ENCODE results near the gene IGFBP3.
A peak's percentile ranks its signal among the peaks of the same experiment; 100 is the strongest.

The IGFBP3 gene

GRCh38 chr7:45921699-45922519 is 837 bp upstream of the IGFBP3 start:
- DNase-seq: no peak

DNA sequence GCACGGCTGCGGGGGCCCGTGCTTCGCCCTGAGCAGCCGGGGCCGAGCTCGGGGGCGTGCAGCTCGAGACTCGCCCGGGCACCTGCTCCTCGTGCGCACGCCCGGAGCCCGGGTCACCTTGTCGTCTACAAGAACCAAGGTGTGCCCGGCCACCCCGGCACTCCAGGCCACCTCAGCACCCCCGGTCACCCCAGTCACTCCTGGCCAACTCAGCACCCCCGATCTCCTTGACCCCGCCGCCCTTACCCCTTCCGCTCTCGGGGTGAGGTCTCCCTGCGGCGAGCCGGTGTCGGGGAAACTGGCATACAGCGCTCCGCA is 268 bp upstream of the IGFBP3 start:
- no peak for DNase-seq

DNA sequence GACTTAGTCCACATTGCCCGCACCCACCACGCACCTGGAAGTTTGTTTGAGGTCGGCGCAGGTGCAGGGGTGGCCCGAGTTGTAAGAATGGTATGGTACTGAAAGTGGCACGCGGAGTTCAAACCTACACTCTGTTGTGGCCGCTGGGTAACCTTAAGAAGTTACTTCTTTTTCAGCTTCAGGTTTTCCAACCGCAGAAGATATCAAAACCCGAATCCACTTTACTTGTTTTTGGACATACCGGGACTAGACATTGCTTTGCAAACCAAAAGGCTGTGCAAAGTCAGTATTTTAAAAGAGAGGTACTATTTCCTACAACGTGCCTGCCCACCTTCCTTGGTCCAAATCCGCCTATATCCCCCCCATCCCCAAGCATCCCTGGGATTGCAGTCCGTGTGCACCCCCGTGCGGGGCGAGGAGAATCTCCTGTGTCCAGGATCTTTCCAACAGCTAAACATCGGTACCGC is 1.0 kb downstream of the IGFBP3 start:
- DNase-seq: no peak

DNA sequence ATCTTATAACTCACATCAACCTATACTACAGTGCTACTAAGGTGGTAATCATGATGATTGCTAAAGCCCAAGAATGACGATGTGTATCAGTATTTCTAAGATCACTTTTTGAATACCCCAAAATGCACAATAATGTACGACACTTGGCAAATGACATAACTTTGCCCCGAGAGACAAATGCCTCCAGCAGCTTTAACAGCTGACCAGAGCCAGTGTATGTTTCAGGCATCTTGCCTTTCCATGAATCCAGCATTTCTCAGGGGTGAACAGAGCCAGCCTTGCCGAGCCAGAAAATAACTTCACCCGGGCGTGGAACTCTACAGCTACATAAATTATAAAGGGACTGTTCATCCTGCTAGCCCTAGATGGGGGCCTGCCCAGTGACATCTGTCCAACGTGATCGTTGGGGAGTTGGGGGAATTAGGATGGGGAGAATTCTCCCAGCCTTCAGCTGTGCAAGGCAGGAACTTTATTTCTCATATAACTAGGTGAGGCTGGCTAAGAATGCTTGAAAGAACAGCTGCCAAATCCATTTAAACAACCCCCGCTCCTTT is 1.8 kb downstream of the IGFBP3 start:
- no peak for DNase-seq

DNA sequence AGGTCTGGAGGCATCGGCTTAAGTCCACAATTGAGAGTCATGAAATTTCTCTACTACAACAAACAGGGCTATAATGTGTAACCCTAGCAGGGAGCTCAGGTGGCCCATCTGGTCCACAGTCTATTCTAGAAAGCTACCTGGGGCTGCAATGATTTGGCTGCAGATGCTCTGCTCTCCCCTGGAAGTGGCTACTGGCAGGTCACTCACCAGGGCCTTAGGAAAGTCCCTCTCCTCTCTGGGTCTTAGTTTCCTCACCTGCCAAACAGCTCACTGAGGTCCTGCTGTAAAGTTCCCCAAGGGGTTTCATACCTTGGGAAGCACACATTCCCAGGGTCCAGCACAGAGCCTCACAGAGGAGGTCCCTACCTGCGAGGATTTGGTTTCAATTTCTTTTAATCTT is 2.5 kb downstream of the IGFBP3 start:
- no peak for DNase-seq

GRCh38 chr7:45917658-45918057 is 3.4 kb downstream of the IGFBP3 start:
- peak; percentile 52 for DNase-seq

DNA sequence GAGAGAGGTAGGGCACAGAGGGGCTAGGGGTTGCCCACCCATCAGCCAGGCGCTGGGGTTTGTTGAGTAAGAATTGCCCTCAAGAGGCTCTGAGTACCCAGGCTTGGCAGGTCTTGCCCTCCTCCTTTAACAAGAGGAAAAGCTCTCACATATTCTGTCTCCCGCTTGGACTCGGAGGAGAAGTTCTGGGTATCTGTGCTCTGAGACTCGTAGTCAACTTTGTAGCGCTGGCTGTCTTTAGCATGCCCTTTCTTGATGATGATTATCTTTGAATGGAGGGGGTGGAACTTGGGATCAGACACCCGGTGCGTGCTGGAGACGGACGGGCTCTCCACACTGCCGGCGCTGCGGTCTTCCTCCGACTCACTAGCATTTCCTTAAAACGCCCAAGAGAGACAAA is 4.0 kb downstream of the IGFBP3 start:
- DNase-seq: no peak

DNA sequence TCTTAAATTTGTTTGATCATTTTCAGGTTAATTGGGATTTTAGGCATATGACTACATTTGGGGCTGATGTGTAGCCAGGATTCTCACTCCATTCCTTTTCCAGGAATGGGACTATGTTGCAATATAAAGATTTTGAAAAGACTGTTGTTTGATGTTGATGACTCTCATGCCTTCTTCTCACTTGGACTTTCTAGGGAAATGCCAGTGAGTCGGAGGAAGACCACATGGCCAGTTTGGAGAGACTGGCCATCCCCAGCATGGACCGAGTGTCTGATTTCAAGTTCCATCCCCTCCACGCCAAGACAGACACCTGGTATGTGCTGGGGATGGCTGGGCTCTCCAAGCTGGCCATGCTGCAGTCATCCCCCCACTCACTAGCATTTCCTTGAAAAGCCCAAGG is 5.5 kb downstream of the IGFBP3 start:
- DNase-seq: no peak

GRCh38 chr7:45914911-45915310 is 6.2 kb downstream of the IGFBP3 start:
- DNase-seq: no peak

- no peak for DNase-seq
These were observed 8.1 kb downstream of the IGFBP3 start for GRCh38 chr7:45912972-45913371.

DNA sequence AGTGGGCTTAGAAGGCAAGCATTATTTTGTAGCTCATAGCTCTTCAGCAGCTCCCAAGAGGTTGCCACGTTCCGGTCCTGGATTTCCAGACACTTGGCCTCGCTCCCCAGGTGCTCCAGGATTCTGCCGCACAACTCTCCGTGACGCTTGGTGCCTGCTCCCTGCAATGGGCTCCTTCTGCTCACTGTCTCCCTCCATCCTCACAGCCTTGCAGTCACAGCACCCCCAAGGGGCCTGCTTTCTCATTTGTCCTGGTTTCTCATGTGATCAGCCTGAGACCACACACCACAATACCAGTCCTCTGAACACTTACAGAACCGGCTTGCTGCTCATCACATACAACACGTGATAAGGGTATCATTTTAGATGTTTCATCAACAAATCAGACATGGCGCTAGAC is 9.8 kb downstream of the IGFBP3 start:
- no peak for DNase-seq

- DNase-seq: no peak
These were observed 10.2 kb downstream of the IGFBP3 start for GRCh38 chr7:45910855-45911254.

DNA sequence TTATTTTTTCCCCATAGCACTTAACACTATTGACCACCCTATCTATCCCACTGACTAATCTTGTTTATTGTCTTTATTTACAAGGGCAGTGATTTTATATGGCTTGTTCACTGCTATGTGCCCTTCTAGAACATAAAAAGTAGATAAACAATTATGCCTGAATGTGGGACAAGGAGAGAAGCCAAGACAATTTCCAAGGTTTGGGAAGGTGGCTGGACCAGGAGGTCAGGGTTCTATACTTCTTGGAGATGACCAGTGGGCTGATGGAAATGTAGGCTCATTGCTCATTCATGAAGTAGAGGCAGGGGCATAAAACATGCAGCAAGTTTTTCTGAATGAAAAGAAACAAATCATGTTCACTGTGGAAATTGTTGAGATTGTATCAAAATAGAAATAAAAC is 11.5 kb downstream of the IGFBP3 start:
- no peak for DNase-seq

GRCh38 chr7:45902820-45903219 is 18.3 kb downstream of the IGFBP3 start:
- no peak for DNase-seq

GRCh38 chr7:45901566-45901965 is 19.5 kb downstream of the IGFBP3 start:
- no peak for DNase-seq

DNA sequence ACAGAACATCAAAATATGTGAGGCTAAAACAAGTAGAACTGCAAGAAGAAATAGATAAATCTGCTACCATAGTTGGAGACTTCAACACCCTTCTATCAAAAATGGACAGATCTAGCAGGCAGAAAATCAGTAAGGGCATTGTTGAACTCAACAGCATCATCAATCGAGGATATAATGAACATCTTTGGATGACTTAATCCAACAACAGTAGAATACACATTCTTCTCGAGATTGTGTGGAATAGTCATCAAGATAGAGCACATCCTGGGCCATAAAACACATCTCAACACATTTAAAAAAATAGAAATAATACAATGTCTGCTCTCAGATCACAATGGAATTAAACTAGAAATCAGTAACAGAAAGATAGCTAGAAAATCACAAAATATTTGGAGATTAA is 22.9 kb downstream of the IGFBP3 start:
- DNase-seq: no peak

DNA sequence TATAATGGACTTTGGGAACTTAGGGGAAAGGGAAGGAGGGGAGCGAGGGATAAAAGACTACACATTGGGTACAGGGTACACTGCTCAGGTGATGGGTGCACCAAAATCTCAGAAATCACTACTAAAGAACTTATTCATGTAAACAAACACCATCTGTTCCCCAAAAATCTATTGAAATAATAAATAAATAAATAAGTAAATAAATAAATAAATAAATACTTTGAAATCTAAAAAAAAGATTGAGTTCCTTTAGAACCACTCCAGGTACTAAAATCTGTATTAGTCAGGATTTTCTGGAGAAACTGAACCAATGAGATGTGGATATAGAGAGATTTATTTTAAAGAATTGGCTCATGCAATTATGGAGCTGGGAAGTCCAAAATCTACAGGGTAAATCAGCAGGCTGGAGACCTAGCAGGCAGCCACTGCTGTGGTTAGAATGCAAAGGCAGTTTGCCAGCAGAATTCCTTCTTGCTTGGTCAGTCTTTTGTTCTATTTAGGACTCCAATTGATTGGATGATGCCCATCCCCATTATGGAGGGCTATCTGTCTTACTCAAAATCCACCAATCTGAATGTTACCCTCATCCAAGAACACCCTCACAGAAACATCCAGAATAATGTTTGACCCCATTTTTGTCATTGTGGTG is 23.9 kb downstream of the IGFBP3 start:
- no peak for DNase-seq

DNA sequence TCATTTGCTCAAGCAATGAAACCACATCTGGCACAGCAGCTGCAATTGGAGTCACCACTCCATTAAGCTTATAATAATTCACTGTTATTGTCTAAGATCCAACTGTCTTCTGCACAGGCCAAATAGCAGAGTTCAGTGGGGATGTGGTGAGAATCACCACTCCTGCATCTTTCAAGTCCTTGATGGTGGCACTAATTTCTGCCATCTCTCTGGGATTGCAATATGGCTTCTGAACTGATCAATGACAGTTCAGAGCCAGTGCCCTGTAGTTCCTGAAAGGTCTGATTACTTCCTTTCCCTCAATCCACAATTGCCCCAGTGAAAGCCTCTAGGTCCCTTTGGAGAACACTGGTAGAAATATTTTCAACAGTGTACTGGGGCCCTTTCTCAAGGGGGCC is 26.4 kb downstream of the IGFBP3 start:
- DNase-seq: no peak

DNA sequence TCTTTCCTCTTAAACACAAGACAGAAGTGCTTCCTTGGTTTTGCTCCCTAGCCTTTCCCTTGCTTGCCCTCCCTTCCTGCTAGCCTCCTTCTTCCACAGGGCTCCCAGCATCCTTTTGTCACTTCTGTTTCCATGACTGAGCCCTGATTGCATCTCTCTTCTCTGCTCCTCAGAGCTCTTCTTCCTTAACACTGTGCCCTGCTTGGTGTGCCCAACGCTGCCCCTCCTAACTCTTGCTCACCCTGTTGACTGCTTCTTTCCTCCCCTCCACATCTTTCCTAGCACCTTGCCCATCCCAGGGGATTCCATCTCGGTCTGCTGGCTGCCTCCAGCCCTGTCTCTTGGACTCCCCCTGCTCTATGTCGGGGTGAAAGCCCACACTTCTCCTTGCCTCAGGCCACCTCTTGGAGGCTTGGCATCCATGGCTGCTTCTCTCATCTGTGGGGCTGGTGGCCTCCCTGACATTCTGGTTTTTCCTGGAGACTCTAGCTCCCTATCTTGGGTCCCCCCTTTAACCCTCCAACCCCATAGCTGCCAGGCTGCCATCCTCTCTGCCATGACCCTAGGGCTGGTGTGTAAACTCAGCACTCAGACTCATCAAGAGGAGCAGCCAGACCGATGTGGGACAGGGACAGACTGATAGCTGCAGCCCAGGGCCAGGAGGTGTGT is 26.9 kb downstream of the IGFBP3 start:
- no peak for DNase-seq

DNA sequence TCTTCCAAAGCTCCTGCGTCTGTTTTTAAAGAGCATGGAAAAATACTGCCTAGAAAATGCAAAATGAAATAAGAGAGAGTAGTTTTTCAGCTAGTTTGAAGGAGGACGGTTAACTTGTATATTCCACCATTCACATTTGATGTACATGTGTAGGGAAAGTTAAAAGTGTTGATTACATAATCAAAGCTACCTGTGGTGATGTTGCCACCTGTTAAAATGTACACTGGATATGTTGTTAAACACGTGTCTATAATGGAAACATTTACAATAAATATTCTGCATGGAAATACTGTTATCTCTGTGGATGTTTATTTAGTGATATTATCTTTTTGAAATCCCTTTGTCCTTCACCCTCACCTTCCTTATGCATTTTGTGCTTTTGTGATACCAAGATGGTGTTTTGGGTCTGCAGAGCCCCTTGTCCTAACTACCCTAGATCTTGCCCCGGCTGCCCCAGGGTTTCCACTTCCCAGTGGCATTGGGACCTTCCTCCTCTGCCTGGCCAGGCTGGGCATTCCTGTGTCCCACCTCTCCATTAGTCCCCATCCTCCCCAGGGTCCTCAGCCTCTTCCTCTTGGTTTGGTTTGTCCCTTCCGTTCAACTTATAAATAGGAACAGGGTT is 27.6 kb downstream of the IGFBP3 start:
- DNase-seq: no peak

DNA sequence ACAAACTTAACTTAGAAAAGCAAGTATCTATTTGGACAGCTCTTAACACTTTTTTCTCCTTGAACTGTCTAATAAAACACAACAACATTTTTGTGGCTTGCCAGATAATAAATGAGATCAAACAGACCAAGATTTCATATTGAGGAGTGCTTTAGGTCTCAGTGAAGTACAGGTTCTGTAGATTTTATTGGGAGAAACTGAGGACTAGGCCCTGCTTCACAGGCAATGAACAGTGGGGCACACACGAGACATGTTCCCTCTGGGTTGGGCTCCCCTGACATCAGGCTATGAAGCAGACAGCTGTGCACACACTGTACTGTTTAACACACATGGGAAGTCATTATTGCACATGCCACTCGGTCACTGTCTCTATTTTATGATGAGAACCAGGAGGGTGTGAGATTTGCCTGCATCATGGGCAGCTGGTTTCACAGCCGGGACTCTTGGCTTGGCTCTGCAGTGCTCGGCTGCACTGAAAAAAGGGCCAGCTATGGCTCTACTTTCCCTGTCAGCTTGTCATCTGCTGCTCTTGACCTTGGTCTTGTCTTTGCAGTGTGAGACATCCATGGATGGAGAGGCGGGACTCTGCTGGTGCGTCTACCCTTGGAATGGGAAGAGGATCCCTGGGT is 28.6 kb downstream of the IGFBP3 start:
- no peak for DNase-seq

DNA sequence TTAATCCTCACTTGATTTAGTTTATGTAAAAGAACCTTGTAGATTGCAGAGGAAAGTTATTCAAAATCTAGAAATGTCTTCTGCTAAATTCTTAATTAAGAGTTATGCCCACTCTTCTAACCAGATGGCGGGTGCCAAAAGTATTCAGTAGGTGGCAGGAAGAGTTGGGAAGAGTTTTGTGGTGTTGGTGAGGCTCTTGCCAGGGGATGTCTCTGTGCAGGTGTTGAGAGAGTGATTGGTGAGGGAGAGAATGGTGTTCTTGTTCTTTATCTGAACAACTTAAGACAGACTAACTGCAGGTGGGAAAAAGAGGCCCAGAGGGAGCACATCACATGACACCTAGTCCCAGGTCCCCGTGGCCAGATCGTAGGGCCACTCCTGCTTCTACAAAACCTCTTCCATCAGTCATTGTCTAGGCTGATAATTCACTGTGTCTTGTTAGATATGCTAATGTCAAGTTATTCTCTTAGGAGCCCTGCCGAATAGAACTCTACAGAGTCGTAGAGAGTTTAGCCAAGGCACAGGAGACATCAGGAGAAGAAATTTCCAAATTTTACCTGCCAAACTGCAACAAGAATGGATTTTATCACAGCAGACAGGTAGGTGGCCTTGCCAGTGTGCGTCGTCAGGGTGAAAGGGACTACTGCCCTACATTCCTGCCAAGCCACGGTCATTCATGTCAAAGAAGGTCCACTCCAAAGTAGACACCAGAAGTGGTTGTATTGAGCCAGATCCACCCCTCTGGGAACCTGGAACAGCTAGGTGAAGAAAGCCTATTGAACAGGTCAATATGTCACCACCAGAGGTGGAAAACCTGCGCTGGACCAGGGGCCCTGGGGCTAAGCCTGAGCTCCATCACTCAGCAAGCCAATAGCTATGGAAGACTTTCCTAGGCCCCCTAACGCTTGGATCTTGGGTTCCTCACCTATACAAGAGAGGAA is 29.3 kb downstream of the IGFBP3 start:
- no peak for DNase-seq
